Fibroblast of villous mesenchyme (primary cell): ENCODE data around the gene CALHM5. TPM values are rescaled to one million over a fixed set of nuclear protein-coding genes. Genes with fewer than 3 reads are reported as not detected.

Experiments used
- DNase-seq: peaks from one replicate; pipeline ENCODE4 v3.0.0-alpha.2; 2010; ENCODE audit warnings: low read depth
- H3K4me3 ChIP-seq: 2 replicates; pipeline ENCODE4 v1.5.1; 2011; ENCODE audit warnings: low read depth, mild to moderate bottlenecking, low read length
- CTCF ChIP-seq: IDR thresholded peaks from 2 replicates; pipeline ENCODE4 v1.5.1; 2012; ENCODE audit warnings: low read depth, mild to moderate bottlenecking, low read length; ENCODE audit not compliant: insufficient read depth
- total RNA-seq: library from RNA; depleted of rRNA; stranded (reverse); fragments of >200 nt; gene quantifications from 2 replicates; pipeline ENCODE4 v1.2.3, GENCODE V29; 2012

The CALHM5 gene
- total RNA-seq, 1 donor, result 4.7 TPM

- no peak for TF ChIP-seq CTCF
- peak; percentile 90 for DNase-seq
Measured at GRCh38 chr6:116557893-116558292, 46.5 kb downstream of the CALHM5 start.

DNA sequence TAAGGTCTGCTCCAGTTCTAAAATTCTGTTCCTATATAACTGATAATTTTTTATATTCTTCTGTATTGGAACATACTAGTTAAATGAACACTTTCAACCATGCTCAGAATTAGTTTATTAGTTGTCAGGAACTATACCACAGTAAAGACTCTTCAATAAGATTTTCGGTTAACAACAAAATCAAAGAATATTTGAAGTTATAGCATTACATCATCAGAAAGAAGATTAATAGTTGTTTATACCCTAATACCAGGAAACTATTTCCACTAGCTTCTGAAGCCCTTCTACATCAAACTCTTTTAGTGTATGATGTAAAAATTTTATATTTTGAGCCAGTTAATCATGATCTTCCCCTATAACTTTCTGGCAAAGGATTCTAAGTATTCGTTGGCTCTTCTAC is 48.7 kb downstream of the CALHM5 start:
- H3K4me3 ChIP-seq, result no peak overlapping the region
- DNase-seq, result no peak
- no peak for TF ChIP-seq CTCF

More at GRCh38 chr6:116557893-116558292, 46.5 kb downstream of the CALHM5 start:
- no peak overlapping the region for H3K4me3 ChIP-seq

DNA sequence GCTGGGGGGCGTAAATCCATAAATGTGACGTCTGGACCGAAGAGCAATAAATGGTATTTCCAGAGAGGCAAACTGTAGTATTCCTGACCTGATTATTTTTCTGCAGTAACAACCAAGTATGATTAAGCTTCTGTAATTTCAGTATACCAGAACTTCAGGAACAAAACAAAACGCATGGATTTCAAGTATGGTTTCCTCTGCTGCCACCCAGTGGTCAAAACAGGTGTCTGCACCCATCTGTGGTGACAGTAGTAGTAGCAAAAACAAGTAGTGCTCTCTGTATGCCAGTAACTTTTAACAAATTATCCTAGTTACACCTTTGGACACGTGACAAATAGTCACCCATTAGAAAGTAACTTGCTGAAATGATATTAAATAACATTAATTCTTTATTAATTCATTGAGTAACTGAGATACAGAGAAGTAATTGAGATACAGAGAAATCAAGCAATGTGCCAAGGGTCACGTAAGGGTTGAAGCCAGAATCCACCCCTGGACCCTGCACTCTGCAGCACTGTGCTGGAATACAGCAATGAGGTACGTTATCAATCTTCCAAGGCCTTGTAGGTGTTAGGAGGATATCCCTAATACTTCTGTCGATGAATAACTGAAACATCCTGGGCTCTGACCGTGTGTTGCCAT is 50.1 kb downstream of the CALHM5 start:
- peak; percentile 95 for TF ChIP-seq CTCF
- DNase-seq, result peak; percentile 77
- H3K4me3 ChIP-seq, result no peak overlapping the region

GRCh38 chr6:116562019-116562403 is 50.6 kb downstream of the CALHM5 start:
- no peak overlapping the region for H3K4me3 ChIP-seq
- no peak for TF ChIP-seq CTCF
- no peak for DNase-seq

- H3K4me3 ChIP-seq, result no peak overlapping the region
- no peak for TF ChIP-seq CTCF
- DNase-seq, result peak; percentile 34
Measured at GRCh38 chr6:116562614-116563013, 51.2 kb downstream of the CALHM5 start.

DNA sequence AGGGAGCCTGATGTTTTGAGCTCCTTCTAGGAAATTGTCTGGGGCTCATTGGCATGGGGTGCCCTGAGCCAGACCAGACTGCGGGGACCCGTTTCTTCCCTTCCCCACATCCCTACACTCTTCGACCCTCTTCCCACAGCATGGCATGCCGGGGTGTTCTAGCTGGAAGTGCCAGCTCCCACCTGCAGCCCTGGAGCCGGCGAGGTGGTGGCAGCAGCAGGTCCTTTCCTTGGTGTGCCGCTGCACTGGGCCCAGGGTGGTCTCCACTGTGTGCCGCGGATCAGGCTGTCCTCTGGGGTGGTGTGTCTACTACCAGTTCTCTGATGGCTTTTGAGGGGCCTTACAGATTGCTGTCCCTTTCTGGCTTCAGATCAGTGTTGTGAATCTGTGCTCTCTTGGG is 52.4 kb downstream of the CALHM5 start:
- DNase-seq, result no peak
- no peak for TF ChIP-seq CTCF

GRCh38 chr6:116564311-116564710 is 52.9 kb downstream of the CALHM5 start:
- H3K4me3 ChIP-seq, result no peak overlapping the region
- TF ChIP-seq CTCF, result no peak
- no peak for DNase-seq

More for the DNA sequence above, 52.4 kb downstream of the CALHM5 start:
- H3K4me3 ChIP-seq, result no peak overlapping the region
